GM12878 (cell line): ENCODE results near the gene FBXL15. TPM values are rescaled to one million over a fixed set of nuclear protein-coding genes. Genes with fewer than 3 reads are reported as not detected.

Experiments used
- CBX5 ChIP-seq: sonication (generic); IDR thresholded peaks from 2 replicates; pipeline ENCODE4 v1.6.1; 2016; ENCODE audit warnings: low read depth, moderate library complexity, mild to moderate bottlenecking, inconsistent platforms
- EED ChIP-seq: sonication (generic); IDR thresholded peaks from 2 replicates; pipeline ENCODE4 v1.6.1; 2016; ENCODE audit warnings: antibody characterized with exemption, low read depth
- EGR1 ChIP-seq, 2 experiments: IDR thresholded peaks; 1 replicate in 1 of 2; 2 replicates in 1 of 2; pipeline ENCODE4 v1.6.1; 2011 to 2012; ENCODE audit warnings: low read depth in 2 of 2, low read length in 2 of 2, borderline replicate concordance in 1 of 2, mild to moderate bottlenecking in 1 of 2, moderate library complexity in 1 of 2
- LARP7 ChIP-seq: fragments of 450-650 bp; IDR thresholded peaks from 2 replicates; pipeline ENCODE4 v1.6.1; 2017; ENCODE audit warnings: mild to moderate bottlenecking
- NBN ChIP-seq: fragments of 450-650 bp; IDR thresholded peaks from 2 replicates; pipeline ENCODE4 v1.6.1; 2016
- POLR2A ChIP-seq: IDR thresholded peaks from 2 replicates; pipeline ENCODE4 v1.6.1; 2011; ENCODE audit warnings: low read depth, mild to moderate bottlenecking, low read length
- POLR2AphosphoS5 ChIP-seq: IDR thresholded peaks from 2 replicates; pipeline ENCODE4 v1.6.1; 2011; ENCODE audit warnings: mild to moderate bottlenecking, low read length, inconsistent platforms
- RB1 ChIP-seq: fragments of 450-650 bp; formaldehyde crosslinking; IDR thresholded peaks from 2 replicates; pipeline ENCODE4 v1.6.1; 2017; ENCODE audit warnings: mild to moderate bottlenecking, borderline replicate concordance
- RUNX3 ChIP-seq: IDR thresholded peaks from 2 replicates; pipeline ENCODE4 v1.6.1; 2012; ENCODE audit warnings: low read length, inconsistent platforms
- SMAD5 ChIP-seq: IDR thresholded peaks from 2 replicates; pipeline ENCODE4 v1.6.1; 2016; ENCODE audit warnings: antibody characterized with exemption, low read depth
- ZNF207 ChIP-seq: fragments of 450-650 bp; IDR thresholded peaks from 2 replicates; pipeline ENCODE4 v1.6.1; 2014; ENCODE audit warnings: antibody characterized with exemption, mild to moderate bottlenecking, borderline replicate concordance
- ZNF217 ChIP-seq: fragments of 450-650 bp; IDR thresholded peaks from 2 replicates; pipeline ENCODE4 v1.6.1; 2017; ENCODE audit warnings: antibody characterized with exemption, mild to moderate bottlenecking
- ZSCAN29 ChIP-seq: fragments of 450-650 bp; IDR thresholded peaks from 2 replicates; pipeline ENCODE4 v1.6.1; 2017; ENCODE audit warnings: mild to moderate bottlenecking, moderate library complexity
- polyA plus RNA-seq, 11 experiments: library from polyadenylated mRNA; depleted of rRNA in 4 of 11; unstranded in 6 of 11; stranded (reverse) in 5 of 11; fragments of >200 nt; fragmentation: Nextera tagmentation in 4 of 11; fragmentation: Illumina TruSeq in 1 of 11; extraction: Ambion mirVana in 4 of 11; extraction: Trizol in 1 of 11; gene quantifications; 1 replicate in 1 of 11; 2 replicates in 10 of 11; pipeline versions ENCODE4 v1.2.1 to v1.2.3, GENCODE V29; 2011 to 2016; ENCODE audit warnings: inconsistent platforms in 2 of 11, missing spikeins in 2 of 11, low read depth in 1 of 11
- total RNA-seq, 4 experiments: library from RNA; depleted of rRNA in 3 of 4; stranded (reverse); fragments of >200 nt in 3 of 4; fragmentation: Illumina TruSeq in 1 of 4; extraction: Trizol in 1 of 4; gene quantifications; 2 replicates each; pipeline versions ENCODE4 v1.2.1 to v1.2.3, GENCODE V29; 2013 to 2021
- TF ChIP-seq, protein P1 (sequence below): fragments of 450-650 bp; IDR thresholded peaks from 2 replicates; pipeline ENCODE4 v1.6.1; 2016; ENCODE audit warnings: mild to moderate bottlenecking, moderate library complexity, borderline replicate concordance
- TF ChIP-seq, protein P2 (sequence below): fragments of 450-650 bp; IDR thresholded peaks from 2 replicates; pipeline ENCODE4 v1.6.1; 2018; ENCODE audit warnings: borderline replicate concordance, mild to moderate bottlenecking; ENCODE audit not compliant: partially characterized antibody
- TF ChIP-seq, protein P3 (sequence below): fragments of 450-650 bp; IDR thresholded peaks from 2 replicates; pipeline ENCODE4 v1.6.1; 2014; ENCODE audit warnings: mild to moderate bottlenecking

The FBXL15 gene
- total and polyA plus RNA-seq, 10 of the 15 experiments (the other 5 are each of a cell fraction or from before 2014, with no cell fraction given), result 0.13 to 21.3 (median 7.9) TPM

GRCh38 chr10:102394079-102394800 is 26.4 kb upstream of the FBXL15 start (continued):
- TF ChIP-seq, protein P1, sequence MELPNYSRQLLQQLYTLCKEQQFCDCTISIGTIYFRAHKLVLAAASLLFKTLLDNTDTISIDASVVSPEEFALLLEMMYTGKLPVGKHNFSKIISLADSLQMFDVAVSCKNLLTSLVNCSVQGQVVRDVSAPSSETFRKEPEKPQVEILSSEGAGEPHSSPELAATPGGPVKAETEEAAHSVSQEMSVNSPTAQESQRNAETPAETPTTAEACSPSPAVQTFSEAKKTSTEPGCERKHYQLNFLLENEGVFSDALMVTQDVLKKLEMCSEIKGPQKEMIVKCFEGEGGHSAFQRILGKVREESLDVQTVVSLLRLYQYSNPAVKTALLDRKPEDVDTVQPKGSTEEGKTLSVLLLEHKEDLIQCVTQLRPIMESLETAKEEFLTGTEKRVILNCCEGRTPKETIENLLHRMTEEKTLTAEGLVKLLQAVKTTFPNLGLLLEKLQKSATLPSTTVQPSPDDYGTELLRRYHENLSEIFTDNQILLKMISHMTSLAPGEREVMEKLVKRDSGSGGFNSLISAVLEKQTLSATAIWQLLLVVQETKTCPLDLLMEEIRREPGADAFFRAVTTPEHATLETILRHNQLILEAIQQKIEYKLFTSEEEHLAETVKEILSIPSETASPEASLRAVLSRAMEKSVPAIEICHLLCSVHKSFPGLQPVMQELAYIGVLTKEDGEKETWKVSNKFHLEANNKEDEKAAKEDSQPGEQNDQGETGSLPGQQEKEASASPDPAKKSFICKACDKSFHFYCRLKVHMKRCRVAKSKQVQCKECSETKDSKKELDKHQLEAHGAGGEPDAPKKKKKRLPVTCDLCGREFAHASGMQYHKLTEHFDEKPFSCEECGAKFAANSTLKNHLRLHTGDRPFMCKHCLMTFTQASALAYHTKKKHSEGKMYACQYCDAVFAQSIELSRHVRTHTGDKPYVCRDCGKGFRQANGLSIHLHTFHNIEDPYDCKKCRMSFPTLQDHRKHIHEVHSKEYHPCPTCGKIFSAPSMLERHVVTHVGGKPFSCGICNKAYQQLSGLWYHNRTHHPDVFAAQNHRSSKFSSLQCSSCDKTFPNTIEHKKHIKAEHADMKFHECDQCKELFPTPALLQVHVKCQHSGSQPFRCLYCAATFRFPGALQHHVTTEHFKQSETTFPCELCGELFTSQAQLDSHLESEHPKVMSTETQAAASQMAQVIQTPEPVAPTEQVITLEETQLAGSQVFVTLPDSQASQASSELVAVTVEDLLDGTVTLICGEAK, result 0 out of 2 replicates have a peak, but pooled peaks have one; percentile 4
- TF ChIP-seq EED (peak; percentile 63; the same call in 1 of the 2 replicates), POLR2AphosphoS5 (peak; percentile 91; the same call in 1 of the 2 replicates), ZSCAN29 (no peak; the same call in 1 of the 2 replicates), SMAD5 (peak; percentile 58), POLR2A (peak; percentile 85), LARP7 (peak; percentile 67), RUNX3 (no peak), ZNF217 (no peak), EGR1 (IDR thresholded peaks at IDR 0.05; ENCODE audit: borderline replicate concordance in 1 of 2, low read depth in 2 of 2, low read length in 2 of 2) (peak in 1 of 2 experiments; percentile 98; a peak in 2 of 3 replicates), CBX5 (no peak), ZNF207 (peak; percentile 95; the same call in 1 of the 2 replicates), RB1 (peak; percentile 93; the same call in 1 of the 2 replicates), NBN (peak; percentile 93)
- TF ChIP-seq, protein P2, sequence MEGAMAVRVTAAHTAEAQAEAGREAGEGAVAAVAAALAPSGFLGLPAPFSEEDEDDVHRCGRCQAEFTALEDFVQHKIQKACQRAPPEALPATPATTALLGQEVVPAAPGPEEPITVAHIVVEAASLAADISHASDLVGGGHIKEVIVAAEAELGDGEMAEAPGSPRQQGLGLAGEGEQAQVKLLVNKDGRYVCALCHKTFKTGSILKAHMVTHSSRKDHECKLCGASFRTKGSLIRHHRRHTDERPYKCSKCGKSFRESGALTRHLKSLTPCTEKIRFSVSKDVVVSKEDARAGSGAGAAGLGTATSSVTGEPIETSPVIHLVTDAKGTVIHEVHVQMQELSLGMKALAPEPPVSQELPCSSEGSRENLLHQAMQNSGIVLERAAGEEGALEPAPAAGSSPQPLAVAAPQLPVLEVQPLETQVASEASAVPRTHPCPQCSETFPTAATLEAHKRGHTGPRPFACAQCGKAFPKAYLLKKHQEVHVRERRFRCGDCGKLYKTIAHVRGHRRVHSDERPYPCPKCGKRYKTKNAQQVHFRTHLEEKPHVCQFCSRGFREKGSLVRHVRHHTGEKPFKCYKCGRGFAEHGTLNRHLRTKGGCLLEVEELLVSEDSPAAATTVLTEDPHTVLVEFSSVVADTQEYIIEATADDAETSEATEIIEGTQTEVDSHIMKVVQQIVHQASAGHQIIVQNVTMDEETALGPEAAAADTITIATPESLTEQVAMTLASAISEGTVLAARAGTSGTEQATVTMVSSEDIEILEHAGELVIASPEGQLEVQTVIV, result peak; percentile 9
- TF ChIP-seq, protein P3, sequence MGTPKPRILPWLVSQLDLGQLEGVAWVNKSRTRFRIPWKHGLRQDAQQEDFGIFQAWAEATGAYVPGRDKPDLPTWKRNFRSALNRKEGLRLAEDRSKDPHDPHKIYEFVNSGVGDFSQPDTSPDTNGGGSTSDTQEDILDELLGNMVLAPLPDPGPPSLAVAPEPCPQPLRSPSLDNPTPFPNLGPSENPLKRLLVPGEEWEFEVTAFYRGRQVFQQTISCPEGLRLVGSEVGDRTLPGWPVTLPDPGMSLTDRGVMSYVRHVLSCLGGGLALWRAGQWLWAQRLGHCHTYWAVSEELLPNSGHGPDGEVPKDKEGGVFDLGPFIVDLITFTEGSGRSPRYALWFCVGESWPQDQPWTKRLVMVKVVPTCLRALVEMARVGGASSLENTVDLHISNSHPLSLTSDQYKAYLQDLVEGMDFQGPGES, result peak; percentile 49; the same call in 1 of the 2 replicates
